Fibroblast of the aortic adventitia (primary cell): ENCODE data around the gene PTPRC. TPM values are rescaled to one million over a fixed set of nuclear protein-coding genes. Genes with fewer than 3 reads are reported as not detected.

Source experiments
- DNase-seq: peaks from one replicate; pipeline ENCODE4 v3.0.0-alpha.2; 2010; ENCODE audit warnings: low read depth
- H3K4me3 ChIP-seq: 2 replicates; pipeline ENCODE4 v1.5.1; 2011; ENCODE audit warnings: low read depth, mild to moderate bottlenecking, control low read depth, low read length, moderate library complexity
- CTCF ChIP-seq: IDR thresholded peaks from 2 replicates; pipeline ENCODE4 v1.5.1; 2011; ENCODE audit warnings: mild to moderate bottlenecking, low read length, control low read depth, inconsistent platforms; ENCODE audit not compliant: insufficient read depth
- total RNA-seq: library from RNA; depleted of rRNA; stranded (reverse); fragments of >200 nt; gene quantifications from 2 replicates; pipeline ENCODE4 v1.2.3, GENCODE V29; 2012; ENCODE audit warnings: low replicate concordance

The PTPRC gene
- total RNA-seq, 1 donor, result 0.09 TPM

- no peak for TF ChIP-seq CTCF
- no peak overlapping the region for H3K4me3 ChIP-seq
- DNase-seq, result no peak
Observed at GRCh38 chr1:198637157-198637556, 1.7 kb upstream of the PTPRC start.

DNA sequence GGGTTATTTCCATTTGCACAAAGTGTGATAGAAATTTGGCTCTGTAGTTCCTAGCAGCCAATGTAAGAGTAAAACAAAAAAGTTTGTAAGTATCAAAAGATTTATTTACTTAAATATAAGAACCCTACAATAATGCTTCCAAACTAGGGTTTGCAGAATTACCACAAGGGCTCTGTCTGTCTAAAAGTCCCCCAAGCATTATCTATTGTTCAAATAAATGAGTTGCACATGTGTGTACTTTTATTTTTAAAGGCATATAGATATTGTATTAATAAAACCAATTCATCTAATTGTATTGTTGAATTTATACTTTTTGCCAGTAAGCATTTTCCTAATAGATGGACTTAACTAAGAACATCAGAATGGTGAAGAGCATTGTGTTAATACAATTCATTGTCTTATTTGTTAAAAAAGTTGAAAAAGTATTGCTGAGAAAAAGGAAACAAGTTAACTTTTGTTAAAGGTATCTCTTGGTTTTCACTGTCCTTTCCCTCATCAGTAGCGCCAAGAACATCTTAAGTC lies 863 bp upstream of the PTPRC start:
- no peak overlapping the region for H3K4me3 ChIP-seq
- no peak for DNase-seq
- no peak for TF ChIP-seq CTCF

DNA sequence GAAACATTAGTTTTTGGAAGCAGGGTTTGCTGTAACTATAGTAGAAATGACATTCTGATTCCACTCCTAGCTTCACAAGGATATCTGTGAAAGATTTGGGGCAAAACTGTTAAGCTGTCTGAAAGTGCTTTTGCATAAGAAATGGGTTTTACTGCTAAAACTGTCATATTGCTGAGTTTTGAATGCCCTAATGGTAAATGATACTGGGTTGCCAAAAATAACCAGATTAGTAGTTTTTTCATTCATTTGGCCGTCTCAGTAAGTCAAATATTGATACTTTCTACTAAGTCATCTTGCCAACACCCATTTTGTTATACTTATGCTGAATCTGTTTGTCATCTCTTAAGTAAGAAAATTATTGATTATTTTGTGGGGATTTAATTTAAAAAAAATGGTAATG lies 399 bp upstream of the PTPRC start:
- no peak for TF ChIP-seq CTCF
- DNase-seq, result no peak
- no peak overlapping the region for H3K4me3 ChIP-seq

GRCh38 chr1:198639671-198640143 lies 867 bp downstream of the PTPRC start:
- no peak for DNase-seq
- no peak for TF ChIP-seq CTCF
- no peak overlapping the region for H3K4me3 ChIP-seq

DNA sequence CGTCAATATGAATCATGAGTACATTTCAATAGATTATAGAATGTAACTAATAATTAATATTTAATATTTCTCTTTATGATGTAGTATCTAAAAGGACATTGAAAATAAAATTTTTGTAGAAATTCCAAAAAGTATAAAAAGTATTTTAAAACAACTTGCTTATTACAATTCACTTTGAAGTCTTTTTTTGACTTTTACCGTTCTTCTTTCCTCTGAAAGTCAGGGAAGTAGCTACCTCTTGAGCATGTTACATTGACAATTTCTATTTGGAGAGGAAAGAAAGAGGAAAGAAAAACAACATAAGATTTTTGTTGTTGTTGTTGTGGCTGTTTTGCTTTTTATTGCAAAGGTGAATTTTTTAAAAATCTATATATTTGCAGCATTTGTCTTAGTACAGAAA lies 1.3 kb downstream of the PTPRC start:
- no peak for DNase-seq
- no peak for TF ChIP-seq CTCF

GRCh38 chr1:198641501-198641900 lies 2.7 kb downstream of the PTPRC start:
- H3K4me3 ChIP-seq, result no peak overlapping the region
- no peak for TF ChIP-seq CTCF
- no peak for DNase-seq

More for the DNA sequence above, 1.3 kb downstream of the PTPRC start:
- H3K4me3 ChIP-seq, result no peak overlapping the region

DNA sequence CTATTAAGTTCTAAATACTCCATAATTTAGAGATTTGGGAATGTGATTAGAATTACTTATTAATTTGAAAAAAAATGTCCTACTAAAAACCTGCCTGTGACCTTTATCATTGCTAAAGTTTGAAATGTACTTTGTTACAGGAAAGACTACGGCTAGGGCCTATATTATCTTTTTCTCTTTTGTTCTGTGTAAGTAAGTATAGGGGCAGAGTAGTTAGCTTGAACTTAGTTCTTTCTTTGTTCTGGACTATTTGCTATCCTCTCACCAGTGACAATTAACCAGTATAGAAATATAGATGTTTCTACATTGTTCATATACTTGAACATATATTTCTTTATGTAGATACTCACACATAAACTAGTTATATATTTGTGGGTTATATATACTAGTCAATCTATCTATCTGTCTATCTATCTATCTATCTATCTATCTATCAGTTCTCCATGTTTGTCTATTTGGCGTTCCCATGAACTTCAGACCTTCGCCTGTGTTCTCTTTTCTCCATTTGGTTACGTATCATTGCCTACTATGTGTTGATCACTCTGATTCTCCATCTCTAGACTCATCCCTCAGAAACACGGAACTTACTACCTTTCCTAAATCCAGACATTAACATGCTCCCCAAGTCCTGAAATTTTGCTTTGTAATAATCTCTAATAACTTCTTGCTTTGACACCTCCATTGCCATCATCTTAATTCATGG lies 3.3 kb downstream of the PTPRC start:
- no peak for DNase-seq
- H3K4me3 ChIP-seq, result no peak overlapping the region
- TF ChIP-seq CTCF, result no peak
